ACC112 (cell line): Measurements from ENCODE around the gene INSC.

Experiments used
- H2AFZ ChIP-seq: fragments of 200-600 bp; sonication (generic); one replicate; pipeline ENCODE4 v1.6.0; 2017; ENCODE audit warnings: antibody characterized with exemption, low read length; ENCODE audit not compliant: unreplicated experiment
- H3K27ac ChIP-seq: fragments of 200-600 bp; sonication (generic); 2 replicates; pipeline ENCODE4 v1.5.1; 2014; ENCODE audit warnings: low read depth, mild to moderate bottlenecking, antibody characterized with exemption, low read length, moderate library complexity
- H3K27me3 ChIP-seq: fragments of 200-600 bp; sonication (generic); 2 replicates; pipeline ENCODE4 v1.6.1; 2014; ENCODE audit warnings: mild to moderate bottlenecking, antibody characterized with exemption, low read length, moderate library complexity, mixed read lengths; ENCODE audit not compliant: insufficient read depth
- H3K36me3 ChIP-seq: fragments of 200-600 bp; sonication (generic); 2 replicates; pipeline ENCODE4 v1.6.1; 2016; ENCODE audit warnings: mild to moderate bottlenecking, antibody characterized with exemption, low read length, moderate library complexity, mixed read lengths; ENCODE audit not compliant: insufficient read depth
- H3K4me1 ChIP-seq: fragments of 200-600 bp; sonication (generic); one replicate; pipeline ENCODE4 v1.6.1; 2016; ENCODE audit warnings: low read length, mixed read lengths; ENCODE audit not compliant: insufficient read depth, unreplicated experiment, control insufficient read depth
- H3K4me3 ChIP-seq: fragments of 200-600 bp; sonication (generic); 2 replicates; pipeline ENCODE4 v1.5.1; 2014; ENCODE audit warnings: mild to moderate bottlenecking, low read depth, low read length
- H3K79me2 ChIP-seq: fragments of 200-600 bp; sonication (generic); one replicate; pipeline ENCODE4 v1.6.0; 2016; ENCODE audit warnings: low read length; ENCODE audit not compliant: control insufficient read depth, unreplicated experiment, insufficient read depth

INSC gene

DNA sequence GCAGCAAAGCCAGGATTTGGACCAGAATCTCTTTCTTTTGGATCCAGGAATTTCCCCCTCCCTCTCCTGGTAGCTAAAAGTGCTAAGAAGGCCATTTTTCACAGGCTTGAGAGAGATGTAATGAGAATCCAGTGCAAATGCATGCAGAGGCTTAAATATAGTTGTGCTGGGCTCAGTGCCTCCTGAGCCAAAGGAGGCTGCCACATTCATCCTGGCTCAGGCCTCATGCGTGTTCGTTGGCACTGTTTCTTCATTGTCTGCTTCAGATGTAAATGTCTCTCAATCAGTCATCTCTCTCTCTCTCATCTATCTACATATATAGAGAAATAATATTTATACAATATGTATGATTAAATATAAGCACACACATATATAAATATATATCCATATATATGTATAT is 83.6 kb downstream of the INSC start:
- H2AFZ ChIP-seq: no peak overlapping the region
- H3K79me2 ChIP-seq: no peaks in the 10 kb centered on the region
- H3K27me3 ChIP-seq: no peaks in the 10 kb centered on the region
- no peaks in the 10 kb centered on the region for H3K36me3 ChIP-seq
- no peak overlapping the region for H3K27ac ChIP-seq
- no peak overlapping the region for H3K4me3 ChIP-seq
- peaks cover 54% of the 10 kb centered on the region for H3K4me1 ChIP-seq

GRCh38 chr11:15199693-15200092 is 85.0 kb downstream of the INSC start:
- H3K79me2 ChIP-seq: no peaks in the 10 kb centered on the region
- no peak overlapping the region for H3K4me3 ChIP-seq
- no peak overlapping the region for H2AFZ ChIP-seq
- H3K36me3 ChIP-seq: no peaks in the 10 kb centered on the region
- H3K27me3 ChIP-seq: no peaks in the 10 kb centered on the region
- no peak overlapping the region for H3K27ac ChIP-seq
- H3K4me1 ChIP-seq: peaks cover 45% of the 10 kb centered on the region

DNA sequence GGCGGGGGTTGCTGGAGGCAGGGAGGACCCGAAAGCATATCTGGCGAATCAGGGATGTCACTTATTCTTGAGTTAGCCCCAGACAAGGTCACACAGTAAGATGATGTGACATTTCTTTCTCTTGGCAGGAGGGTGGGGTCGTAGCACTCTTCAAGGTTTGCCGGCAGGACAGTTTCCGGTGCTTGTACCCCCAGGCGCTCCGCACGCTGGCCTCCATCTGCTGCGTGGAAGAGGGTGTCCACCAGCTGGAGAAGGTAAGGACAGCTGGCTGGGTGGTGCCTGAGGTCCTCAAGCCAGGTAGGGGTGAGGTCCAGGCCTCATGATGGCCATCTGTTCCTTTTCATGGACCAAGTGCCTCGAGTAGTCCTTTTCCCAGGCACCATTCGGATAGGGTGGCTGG is 86.0 kb downstream of the INSC start:
- Histone ChIP-seq H3K4me3 (no peak overlapping the region), H3K27ac (no peak overlapping the region), H3K4me1 (peaks cover 35% of the 10 kb centered on the region), H2AFZ (no peak overlapping the region), H3K27me3 (no peaks in the 10 kb centered on the region), H3K36me3 (no peaks in the 10 kb centered on the region), H3K79me2 (no peaks in the 10 kb centered on the region)

GRCh38 chr11:15201586-15201985 is 86.9 kb downstream of the INSC start:
- H2AFZ ChIP-seq: no peak overlapping the region
- no peaks in the 10 kb centered on the region for H3K79me2 ChIP-seq
- no peak overlapping the region for H3K27ac ChIP-seq
- H3K27me3 ChIP-seq: no peaks in the 10 kb centered on the region
- H3K36me3 ChIP-seq: no peaks in the 10 kb centered on the region
- no peak overlapping the region for H3K4me3 ChIP-seq
- H3K4me1 ChIP-seq: peaks cover 29% of the 10 kb centered on the region

DNA sequence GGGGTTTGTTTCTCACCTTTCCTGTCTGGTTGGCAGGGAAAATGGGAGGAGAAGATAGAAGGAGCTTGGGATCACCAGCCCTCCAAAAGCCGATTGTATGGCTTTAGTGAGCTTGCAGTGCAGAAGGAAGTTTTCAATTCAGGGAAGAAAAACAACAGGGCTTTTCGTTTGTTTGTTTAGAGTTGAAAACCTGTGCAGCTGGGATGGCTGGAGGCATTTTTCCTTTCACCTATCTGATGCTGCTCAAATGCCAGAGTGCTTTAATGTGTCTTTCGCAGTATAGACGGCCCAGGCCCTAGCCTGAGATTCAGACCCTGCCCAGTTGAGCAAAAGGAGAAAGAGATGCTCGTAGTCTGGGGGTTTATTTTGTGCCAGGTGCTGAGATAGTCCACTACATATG is 87.9 kb downstream of the INSC start:
- Histone ChIP-seq H2AFZ (no peak overlapping the region), H3K4me1 (peaks cover 28% of the 10 kb centered on the region), H3K36me3 (no peaks in the 10 kb centered on the region), H3K4me3 (no peak overlapping the region), H3K27ac (no peak overlapping the region), H3K79me2 (no peaks in the 10 kb centered on the region), H3K27me3 (no peaks in the 10 kb centered on the region)

DNA sequence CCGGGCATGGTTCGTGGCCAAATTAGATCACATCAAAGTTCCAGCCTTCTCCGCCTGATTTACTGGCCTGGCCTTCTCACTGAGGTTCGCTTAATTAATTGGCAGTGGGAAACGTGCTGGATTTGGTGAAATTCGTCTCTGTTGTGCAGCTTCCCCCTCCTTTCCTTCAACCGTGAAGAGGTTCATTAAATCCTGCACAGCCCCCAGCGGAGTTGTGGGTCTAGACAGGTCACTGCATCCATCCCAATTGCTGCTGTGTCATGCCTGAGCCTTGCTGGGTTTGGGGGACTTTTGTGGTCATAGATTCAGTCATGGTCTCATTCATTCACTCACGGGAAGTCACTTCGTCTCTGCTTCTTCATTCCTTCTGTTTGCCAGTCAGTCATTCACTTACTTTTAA is 90.0 kb downstream of the INSC start:
- no peak overlapping the region for H2AFZ ChIP-seq
- no peaks in the 10 kb centered on the region for H3K79me2 ChIP-seq
- no peak overlapping the region for H3K4me3 ChIP-seq
- H3K36me3 ChIP-seq: no peaks in the 10 kb centered on the region
- peaks cover 15% of the 10 kb centered on the region for H3K4me1 ChIP-seq
- H3K27me3 ChIP-seq: no peaks in the 10 kb centered on the region
- H3K27ac ChIP-seq: no peak overlapping the region

GRCh38 chr11:15206791-15207190 is 92.1 kb downstream of the INSC start:
- no peak overlapping the region for H3K4me3 ChIP-seq
- no peak overlapping the region for H3K27ac ChIP-seq
- no peaks in the 10 kb centered on the region for H3K79me2 ChIP-seq
- H2AFZ ChIP-seq: no peak overlapping the region
- no peaks in the 10 kb centered on the region for H3K27me3 ChIP-seq
- H3K36me3 ChIP-seq: no peaks in the 10 kb centered on the region
- H3K4me1 ChIP-seq: peaks cover 7% of the 10 kb centered on the region

- Histone ChIP-seq H3K4me1 (peaks cover 7% of the 10 kb centered on the region), H3K79me2 (no peaks in the 10 kb centered on the region), H3K36me3 (no peaks in the 10 kb centered on the region), H3K4me3 (no peak overlapping the region), H2AFZ (no peak overlapping the region), H3K27ac (no peak overlapping the region), H3K27me3 (no peaks in the 10 kb centered on the region)
Measured at GRCh38 chr11:15208378-15209222, 93.9 kb downstream of the INSC start.

GRCh38 chr11:15212876-15213275 is 98.2 kb downstream of the INSC start:
- Histone ChIP-seq H2AFZ (no peak overlapping the region), H3K4me1 (no peaks in the 10 kb centered on the region), H3K27ac (no peak overlapping the region), H3K79me2 (no peaks in the 10 kb centered on the region), H3K27me3 (no peaks in the 10 kb centered on the region), H3K36me3 (no peaks in the 10 kb centered on the region), H3K4me3 (no peak overlapping the region)

- H2AFZ ChIP-seq: no peak overlapping the region
- H3K4me3 ChIP-seq: no peak overlapping the region
- H3K36me3 ChIP-seq: no peaks in the 10 kb centered on the region
- H3K27me3 ChIP-seq: no peaks in the 10 kb centered on the region
- H3K4me1 ChIP-seq: no peaks in the 10 kb centered on the region
- no peak overlapping the region for H3K27ac ChIP-seq
- no peaks in the 10 kb centered on the region for H3K79me2 ChIP-seq
Measured at GRCh38 chr11:15213471-15214231, 98.9 kb downstream of the INSC start.

DNA sequence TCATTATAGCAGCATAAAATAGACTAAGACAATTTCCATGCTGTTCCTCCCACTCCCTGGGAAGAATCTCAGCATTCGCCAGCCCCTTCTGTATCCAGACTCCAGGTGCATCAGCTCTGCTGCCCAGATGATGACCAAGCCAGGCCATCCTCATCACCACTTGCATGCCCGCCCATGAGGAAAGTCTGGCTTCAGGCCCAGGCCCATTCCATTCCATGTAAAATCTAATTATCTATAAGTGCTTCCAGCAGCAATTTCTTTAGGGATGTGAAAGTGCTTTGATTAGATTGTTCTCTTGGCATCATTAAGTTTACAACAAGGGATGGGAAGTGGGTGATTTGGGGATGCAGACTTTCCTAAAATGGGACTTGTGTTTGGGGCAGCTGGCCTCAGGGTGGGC is 100.3 kb downstream of the INSC start:
- Histone ChIP-seq H2AFZ (no peak overlapping the region), H3K27ac (no peak overlapping the region), H3K4me3 (no peak overlapping the region), H3K4me1 (no peaks in the 10 kb centered on the region), H3K79me2 (no peaks in the 10 kb centered on the region), H3K27me3 (no peaks in the 10 kb centered on the region), H3K36me3 (no peaks in the 10 kb centered on the region)
